Stimulated activated CD8-positive, alpha-beta memory T cell treated with anti-CD3 and anti-CD28 coated beads, Interleukin-12 subunit alpha, Interleukin-12 subunit beta, amount 100 ng/mL, for 24 hours (primary cell): ENCODE results near the gene KIAA1671.

Experiments
- DNase-seq: peaks from one replicate; pipeline ENCODE4 v3.0.0-alpha.2; 2020; ENCODE audit errors: extremely low read depth

KIAA1671 gene

GRCh38 chr22:24952837-24953383, 394 bp downstream of the KIAA1671 start:
- DNase-seq, result no peak

- DNase-seq, result no peak
Observed at GRCh38 chr22:24953384-24954113, 1.0 kb downstream of the KIAA1671 start.

- DNase-seq, result no peak
Observed at GRCh38 chr22:24954114-24954463, 1.6 kb downstream of the KIAA1671 start.

- DNase-seq, result no peak
Observed at GRCh38 chr22:24954856-24955255, 2.3 kb downstream of the KIAA1671 start.

- no peak for DNase-seq
Observed at GRCh38 chr22:24957043-24957442, 4.5 kb downstream of the KIAA1671 start.

GRCh38 chr22:24961217-24961844, 8.8 kb downstream of the KIAA1671 start:
- DNase-seq, result no peak

GRCh38 chr22:24962094-24962493, 9.6 kb downstream of the KIAA1671 start:
- no peak for DNase-seq

- no peak for DNase-seq
Observed at GRCh38 chr22:24962835-24963234, 10.3 kb downstream of the KIAA1671 start.

- DNase-seq, result no peak
Observed at GRCh38 chr22:24964441-24964840, 11.9 kb downstream of the KIAA1671 start.

- DNase-seq, result no peak
Observed at GRCh38 chr22:24965822-24966626, 13.5 kb downstream of the KIAA1671 start.

GRCh38 chr22:24968066-24968561, 15.6 kb downstream of the KIAA1671 start:
- DNase-seq, result no peak

GRCh38 chr22:24969560-24970301, 17.2 kb downstream of the KIAA1671 start:
- DNase-seq, result no peak

GRCh38 chr22:24972369-24972768, 19.9 kb downstream of the KIAA1671 start:
- no peak for DNase-seq

GRCh38 chr22:24973872-24974271, 21.4 kb downstream of the KIAA1671 start:
- DNase-seq, result no peak

GRCh38 chr22:24975125-24975640, 22.7 kb downstream of the KIAA1671 start:
- DNase-seq, result no peak

- DNase-seq, result no peak
Observed at GRCh38 chr22:24975813-24976341, 23.4 kb downstream of the KIAA1671 start.

GRCh38 chr22:24976442-24977218, 24.1 kb downstream of the KIAA1671 start:
- no peak for DNase-seq

GRCh38 chr22:24977370-24978221, 25.1 kb downstream of the KIAA1671 start:
- DNase-seq, result no peak

GRCh38 chr22:24978308-24978707, 25.8 kb downstream of the KIAA1671 start:
- DNase-seq, result no peak
